HUDEP-2 (cell line): ENCODE data around the gene PADI6.

Source experiments
- DNase-seq, 76 experiments: peaks; one replicate each; lab custom pipeline; 2025; ENCODE audit not compliant: unreplicated experiment in 76 of 76; lab: John Stamatoyannopoulos, UW

Gene PADI6

DNA sequence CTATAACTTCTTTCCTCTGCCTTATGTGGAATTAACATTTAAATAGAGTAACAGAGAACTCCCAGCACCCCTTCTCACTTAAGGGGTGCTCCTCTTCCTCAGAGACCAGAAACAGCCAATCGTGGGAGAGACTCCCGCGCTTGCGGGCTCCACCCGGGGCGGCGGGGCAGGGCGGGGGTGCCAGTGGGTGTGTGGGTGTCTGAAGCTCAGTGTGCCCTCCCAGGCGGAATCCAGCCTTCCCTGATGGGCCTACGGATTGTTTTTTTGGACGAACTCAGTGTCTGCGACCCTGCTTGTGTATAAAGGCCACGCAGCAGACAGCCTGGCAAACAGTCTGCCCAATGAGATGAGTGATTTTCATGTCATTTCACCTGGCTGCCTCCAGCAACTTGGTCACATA, 61.3 kb downstream of the PADI6 start:
- DNase-seq: no peak

DNA sequence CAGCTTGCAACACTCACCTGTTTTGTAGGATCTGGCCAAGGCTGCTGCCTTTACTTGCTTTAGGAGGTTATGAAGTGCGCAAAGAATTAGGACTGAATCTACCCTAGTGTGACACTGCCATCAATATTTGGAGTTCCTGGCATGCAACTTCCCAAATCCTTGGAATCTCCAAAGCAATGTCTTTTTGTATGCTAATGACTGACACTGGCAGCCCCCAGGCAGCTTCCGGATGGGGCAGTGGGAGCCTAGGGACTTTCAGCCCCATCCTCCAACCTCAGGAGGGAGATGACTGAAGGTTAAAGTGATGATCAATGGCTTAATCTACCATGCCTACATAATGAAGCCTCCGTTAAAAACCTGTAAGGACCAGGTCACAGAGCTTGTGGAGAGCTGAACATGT, 62.0 kb downstream of the PADI6 start:
- no peak for DNase-seq

DNA sequence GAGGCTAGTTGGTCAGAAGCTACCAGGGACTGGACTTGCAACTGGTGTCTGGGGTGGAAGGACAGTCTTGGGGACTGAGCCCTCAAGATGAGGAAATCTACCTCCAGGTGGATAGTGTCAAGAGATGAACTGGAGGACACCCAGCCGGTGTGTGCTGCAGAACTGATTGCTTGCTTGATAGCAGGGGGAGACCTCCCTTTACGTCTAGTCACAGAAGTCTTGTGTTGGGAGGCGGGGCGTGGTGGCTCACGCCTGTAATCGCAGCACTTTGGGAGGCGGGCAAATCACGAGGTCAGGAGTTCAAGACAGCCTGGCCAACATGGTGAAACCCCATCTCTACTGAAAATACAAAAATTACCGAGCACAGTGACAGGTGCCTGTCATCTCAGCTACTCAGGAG, 62.6 kb downstream of the PADI6 start:
- DNase-seq: peak in 6 of 76 experiments; percentile 2 to 7 (median 4)

DNA sequence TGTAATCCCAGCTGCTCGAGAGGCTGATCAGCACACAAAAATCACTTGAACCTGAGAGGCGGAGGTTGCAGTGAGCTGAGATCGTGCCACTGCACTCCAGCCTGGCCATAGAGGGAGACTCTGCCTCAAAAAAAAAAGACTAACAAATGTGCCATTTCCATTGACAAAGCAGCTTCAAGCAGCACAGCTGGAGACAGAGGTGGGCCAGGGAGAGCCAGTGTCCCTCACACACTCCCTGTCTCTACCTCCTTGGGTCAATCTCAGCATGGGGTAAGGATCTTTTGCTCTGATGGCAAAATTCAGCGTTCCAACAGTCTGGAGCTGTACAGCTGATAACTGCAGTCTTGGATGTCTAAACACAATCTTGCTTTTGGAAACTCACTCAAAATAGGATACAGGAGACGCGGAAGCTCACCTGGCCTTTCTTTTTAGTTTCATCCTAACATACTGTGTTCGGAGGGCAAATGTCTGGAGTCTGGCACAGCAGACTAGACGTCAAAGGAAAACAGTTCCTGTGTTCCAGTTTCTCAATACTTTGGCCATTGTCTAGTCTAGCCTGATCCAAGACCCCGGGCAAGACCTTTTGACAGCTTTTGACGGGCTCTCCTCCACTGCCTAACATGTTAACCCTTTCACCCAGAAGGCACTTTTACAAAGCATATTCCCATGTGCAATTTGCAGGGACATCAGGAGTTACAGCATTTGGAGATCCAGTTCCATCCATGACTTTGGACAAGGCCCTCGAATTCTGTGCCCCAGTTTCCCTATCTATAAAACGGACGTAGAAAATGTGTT, 64.6 kb downstream of the PADI6 start:
- DNase-seq: no peak

DNA sequence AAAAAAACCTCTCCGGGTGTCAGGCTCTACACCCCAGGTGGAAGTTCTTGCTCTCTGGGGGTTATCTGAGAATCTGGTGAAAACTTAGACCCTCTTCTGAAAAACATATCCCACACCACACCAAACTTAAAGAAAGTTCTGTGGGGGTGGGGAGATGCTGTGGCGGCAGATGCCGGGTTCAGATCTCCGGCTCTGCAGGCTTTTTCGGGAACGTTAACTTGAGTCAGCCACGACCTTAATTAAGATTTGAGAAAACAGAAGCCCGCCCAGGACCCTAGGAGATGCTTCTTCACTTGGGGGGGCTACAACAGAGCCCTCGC, 65.2 kb downstream of the PADI6 start:
- no peak for DNase-seq

DNA sequence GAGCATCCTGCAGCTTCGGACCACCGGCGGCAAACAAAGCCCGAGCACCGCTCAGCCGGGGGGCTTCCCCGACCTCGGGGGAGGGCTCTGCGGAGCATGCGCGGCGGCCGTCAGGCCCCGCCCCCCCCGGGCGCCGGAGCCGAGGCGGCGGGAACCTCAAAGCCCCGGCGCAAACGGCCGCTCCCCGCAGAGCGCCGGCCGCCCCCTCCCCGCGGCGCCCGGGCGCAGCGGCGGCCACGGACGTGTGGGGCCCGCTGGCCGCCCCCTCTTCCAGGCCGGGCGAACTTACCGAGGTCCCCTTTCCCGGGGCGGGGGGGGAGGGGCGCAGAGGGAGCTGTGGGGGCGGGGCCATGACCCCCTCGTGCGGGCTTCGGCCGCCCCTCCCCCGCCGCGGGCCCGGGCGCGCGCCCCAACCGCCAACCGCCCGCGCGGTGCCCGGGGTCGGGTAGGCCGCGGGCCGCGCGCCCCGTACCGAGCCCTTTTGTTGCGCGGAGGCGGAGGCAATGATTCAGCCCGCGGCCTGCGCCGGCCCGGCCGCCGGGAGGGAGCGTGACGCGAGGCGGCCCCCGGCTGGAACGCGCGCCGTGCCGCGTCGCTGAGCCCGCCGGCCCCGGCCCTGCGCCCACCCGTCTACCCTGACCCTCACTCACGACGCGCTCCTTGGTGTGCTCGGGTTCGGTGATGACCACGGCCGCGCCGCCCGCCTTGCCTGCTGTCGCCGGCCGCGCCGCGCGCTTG, 65.8 kb downstream of the PADI6 start:
- DNase-seq: peak in 41 of 76 experiments; percentile 9 to 66 (median 39)

DNA sequence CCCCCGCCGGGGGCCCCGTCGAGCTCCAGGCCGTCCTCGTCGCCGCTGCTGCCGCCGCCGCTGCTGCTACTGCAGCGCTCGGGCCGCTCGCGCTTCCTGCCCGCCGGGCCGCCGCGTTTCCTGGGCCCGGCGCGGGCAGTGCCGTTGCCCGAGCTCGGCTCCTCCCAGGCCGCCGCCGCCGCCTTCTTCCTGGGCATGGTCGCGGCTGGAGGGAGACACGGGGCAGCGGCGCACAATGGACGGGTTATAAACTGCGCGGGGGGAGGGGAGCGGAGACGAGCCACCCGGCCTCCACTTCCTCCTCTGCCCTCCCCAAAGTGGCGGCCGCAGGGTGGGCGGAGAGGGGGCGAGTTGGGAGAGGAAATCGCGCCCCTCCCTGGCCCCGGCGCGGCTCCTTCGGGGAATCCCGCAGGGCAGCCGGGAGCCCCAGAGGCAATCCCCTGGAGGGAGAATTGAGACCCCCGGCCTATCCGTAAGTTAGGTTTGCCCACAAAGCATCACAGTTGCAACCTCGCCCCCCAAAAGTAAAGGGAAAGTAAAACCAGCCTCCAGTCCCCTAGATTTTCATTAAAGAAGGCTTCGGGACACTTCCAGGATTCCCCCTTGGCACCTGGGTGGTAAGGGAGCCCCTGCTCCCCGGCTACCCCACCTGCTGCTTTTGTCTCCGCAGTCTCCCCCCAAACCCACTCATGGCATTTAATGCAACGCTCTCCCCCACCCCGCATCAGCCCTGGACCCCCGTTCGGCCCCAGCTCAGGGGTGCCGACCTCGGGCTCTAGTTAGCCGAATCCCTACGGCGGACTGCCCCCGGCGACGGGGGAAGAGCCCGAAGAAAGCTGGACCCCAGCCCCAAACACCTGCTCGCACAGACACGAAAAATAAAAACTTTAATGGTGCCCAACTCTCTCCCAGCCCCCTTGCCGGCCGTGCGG, 66.6 kb downstream of the PADI6 start:
- DNase-seq: peak in 51 of 76 experiments; percentile 3 to 68 (median 43)

DNA sequence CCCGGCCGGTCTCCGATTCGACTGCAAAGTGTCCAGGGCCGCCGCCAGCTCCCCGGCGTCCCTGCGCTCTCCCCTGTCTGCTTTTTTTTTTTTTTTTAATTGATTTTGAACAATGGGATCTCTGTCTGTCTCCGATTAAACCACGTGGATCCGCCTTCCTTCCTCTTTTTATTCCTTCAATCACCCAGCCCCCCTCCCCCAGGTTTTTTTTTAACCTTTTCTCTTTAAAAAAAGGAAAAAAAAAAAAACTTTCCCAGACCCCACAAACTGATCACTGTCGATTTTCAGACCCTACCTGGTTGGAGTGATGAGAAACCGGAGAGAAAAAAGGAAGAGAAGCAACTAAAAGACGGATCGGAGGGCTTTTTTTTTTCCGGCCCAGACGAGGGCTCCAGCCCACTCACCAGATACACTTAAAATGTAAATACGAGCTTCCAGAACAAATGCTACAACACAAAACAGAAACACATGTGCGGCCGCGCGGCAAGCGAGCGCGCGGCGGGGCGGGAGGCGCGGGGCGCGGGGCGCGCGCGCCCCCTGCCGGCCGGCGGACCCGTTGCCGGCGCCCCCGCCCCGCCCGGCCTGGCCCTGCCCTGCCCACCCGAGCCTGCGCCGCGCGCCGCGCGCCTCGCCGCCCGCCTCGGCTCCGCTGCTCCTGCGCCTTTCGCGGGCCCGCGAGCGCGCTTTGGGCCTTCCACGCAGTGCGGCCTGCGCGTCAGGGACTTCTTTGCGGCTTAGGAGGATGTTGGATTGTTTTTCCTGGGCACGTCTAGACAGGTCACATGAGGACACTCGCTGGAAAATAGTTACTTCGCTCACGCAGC, 67.5 kb downstream of the PADI6 start, which contains the start of gene RCC2:
TSS of gene RCC2 (minus strand) at position 428 of the 824 bp plus-strand sequence. CDS start 1,163 bp downstream, outside the sequence.
- DNase-seq: peak in 67 of 76 experiments; percentile 13 to 70 (median 46)

DNA sequence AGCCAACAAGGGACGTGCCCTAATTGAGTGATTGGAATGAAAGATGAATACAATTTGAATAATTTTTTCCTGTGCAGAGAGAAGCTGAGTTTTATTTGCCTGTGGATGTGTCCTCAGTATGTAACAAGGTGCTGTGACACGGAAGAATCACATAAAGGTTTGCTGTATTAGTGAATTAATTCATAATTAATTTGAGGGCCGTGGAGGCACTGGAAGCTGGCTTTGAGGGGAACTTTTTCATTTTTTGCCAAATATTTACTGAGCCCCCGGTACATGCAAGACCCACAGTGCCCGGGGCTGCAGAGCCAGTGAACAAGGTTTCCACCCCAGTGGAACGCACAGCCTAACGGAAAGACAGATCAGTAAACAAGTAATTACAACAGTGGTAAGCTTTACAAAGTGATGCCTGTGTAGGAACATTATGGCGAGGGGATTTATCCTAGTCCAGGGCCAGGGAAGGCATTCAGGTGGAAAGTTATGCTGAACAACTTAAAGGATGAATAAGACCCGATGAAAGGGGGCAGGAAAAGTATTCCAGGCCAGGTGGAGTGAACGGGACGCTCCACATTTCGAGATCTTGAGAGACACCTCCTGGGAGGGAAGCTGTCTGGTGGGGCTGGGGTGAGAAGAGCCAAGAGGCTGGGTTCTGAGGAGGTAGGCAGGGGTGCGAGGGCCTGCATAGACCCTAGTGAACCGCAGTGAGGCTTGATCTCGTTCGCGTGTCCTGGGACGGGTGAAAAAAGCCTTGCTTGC, 68.3 kb downstream of the PADI6 start:
- no peak for DNase-seq

DNA sequence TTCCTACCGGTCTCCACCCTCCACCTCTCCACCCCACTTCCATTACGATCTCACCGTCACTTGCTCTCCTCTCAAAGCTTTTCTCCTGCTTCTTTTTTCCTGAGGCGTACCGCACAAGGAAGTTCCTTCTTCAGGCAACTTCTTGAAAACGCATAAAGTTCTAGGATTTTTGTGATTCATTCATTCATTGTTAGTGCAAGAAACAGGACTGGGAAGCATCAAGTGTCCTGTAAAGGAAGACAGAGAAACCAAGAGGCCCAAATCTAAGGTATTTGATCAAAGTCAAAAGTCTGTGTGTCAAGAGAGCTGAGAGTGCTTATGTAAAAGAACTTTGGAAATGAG, 68.8 kb downstream of the PADI6 start:
- DNase-seq: no peak

DNA sequence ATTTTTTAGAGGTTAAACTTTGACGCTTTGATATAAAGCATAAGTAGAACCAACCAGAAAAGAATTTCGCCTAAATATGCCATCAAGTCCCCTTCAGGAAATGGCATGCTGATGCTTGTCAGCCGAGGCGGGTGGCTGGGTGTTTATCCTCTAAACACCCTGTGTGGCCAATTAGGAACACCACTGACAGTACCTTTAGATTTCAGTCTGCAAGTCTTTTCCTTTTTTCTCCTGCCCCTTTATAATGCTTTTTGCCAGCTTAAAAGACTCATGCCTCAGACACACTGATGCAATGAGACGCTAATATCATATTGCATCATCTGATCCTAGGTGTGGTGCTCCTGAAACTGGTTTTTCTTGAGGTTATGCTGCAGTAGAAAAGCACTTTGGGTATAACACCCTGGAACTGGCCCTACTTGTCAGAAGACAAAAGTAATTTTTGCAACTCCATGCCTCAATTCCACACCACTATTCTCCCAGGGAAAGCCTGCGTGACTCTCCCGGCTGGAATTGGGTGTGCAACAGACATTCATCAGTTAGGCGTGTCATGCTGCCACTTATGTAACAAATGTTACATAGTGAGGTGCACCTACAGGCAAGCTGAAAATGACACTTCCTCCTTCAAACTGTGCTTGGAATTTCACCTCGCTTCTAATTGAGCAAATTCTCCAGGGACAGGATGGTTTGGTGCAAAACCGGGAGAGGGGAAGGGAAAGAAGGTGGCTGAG, 69.4 kb downstream of the PADI6 start:
- peak in 6 of 76 experiments; percentile 5 to 36 (median 10) for DNase-seq

DNA sequence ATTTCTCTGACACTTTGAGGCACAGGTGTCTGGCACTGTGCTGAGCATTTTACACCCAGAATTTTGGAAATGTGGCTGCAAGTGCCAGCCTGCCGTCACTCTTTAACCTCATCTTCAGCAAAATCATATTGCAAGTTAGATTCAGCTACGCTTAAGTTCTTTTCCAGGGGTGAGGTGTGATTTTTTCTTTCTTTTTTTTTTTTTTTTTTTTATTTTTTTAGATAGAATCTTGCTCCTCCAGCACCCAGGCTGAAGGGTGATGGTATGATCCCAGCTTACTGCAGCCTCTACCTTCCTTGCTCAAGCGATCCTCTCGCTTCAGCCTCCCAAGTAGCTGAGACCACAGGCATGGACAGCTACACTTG, 70.0 kb downstream of the PADI6 start:
- no peak for DNase-seq

DNA sequence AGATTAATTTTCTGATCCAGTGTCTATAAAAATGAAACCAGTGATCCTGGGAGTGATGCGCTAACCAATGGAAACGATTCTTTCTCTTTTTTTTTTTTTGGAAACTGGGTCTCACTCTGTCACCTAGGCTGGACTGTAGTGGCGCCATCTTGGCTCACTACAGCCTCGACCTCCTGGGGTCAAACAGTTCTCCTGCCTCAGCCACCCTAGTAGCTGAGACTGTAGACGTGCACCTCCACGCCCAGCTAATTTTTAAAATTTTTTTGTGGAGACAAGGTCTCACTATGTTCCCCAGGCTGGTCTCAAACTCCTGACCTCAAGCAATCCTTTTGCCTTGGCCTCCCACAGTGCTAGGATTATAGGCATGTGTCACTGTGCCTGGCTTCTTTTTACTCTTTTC, 70.8 kb downstream of the PADI6 start:
- no peak for DNase-seq

DNA sequence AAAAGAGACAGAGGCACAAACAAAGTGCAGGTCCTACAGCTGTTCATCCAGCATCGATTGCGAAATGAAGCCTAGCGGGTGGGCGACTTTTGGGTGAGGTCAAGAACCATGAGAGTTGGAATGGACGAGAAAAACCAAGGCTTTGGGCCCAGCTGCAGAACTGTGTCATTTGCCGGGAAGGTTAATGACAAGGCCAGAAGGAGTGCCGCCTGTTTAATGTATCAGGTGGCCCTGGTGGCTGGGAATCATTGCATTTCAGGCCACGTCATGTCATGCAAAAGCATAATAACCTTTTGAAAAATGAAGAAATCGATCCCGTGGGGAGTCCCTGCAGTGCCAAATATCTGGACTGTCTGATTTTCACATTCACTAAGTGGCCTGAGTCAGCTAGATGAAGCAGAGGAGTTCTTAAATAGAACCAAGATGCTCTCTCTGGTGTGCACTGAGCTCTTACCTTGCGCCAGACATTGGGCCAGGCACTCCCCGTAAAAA, 75.6 kb downstream of the PADI6 start:
- DNase-seq: no peak
